Amygdala (tissue), 56 donors: ENCODE data around the gene SNAPIN.
A peak's percentile ranks its signal among the peaks of the same experiment; 100 is the strongest.
"Not testable (repeated sequence)": the region's sequence is repeated elsewhere in the genome, so short reads cannot be mapped to it uniquely, and the experiment has no call there.

Experiments
- DNase-seq, 56 donors: peaks; one replicate each; lab custom pipeline; 2025; lab: John Stamatoyannopoulos, UW

SNAPIN gene

GRCh38 chr1:153626477-153626903, 32.0 kb upstream of the SNAPIN start:
- no peak for DNase-seq

DNA sequence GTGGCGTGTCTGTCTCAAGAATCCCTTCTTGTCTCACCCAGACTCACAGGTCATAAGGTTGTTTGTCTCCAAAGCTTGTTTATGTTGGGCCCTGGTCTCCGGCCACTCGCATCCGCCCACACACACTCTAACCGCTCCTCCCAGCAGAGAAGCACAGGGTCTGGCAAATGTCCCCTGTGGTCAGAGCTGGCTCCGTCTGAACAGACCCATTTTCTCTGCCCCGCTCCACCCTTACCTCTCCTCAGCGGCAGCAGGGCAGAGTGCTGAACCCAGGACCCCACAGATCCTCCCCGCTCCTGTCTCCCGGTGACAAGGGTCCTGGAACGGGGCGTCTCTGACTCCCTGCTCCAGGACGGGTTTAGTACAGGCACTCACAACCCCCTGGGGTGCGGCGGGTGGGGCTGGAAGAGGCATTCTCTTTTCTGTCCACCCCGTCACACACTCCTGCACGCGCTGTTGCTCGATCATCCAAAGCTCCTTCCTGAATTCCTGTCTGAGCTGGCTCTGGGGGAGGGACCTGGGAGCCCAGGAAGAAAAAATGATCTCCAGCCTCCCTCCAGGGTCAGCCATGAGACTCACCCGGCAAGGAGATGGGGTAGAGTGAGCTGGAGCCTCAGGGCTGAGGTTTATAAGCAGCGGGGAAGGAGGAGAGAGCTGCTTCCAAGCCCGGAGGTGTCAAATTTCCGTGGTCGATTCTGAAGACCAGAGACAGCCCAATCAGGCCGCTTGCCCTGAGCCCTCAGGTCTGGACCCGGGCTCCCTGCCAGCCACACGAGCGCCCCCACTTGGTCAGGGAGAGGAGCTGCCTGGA, 31.4 kb upstream of the SNAPIN start, which contains the start of gene S100A13:
TSS of gene S100A13 (minus strand) at position 602 of the 811 bp plus-strand sequence. CDS start 1,033 bp downstream, outside the sequence.
- peak in 37 of 56 donors; percentile 20 to 75 (median 49) for DNase-seq

- DNase-seq: peak in 48 of 56 donors; percentile 20 to 89 (median 63)
Observed at GRCh38 chr1:153627715-153628626, 30.5 kb upstream of the SNAPIN start, which contains the start of gene S100A1. Gene S100A1, plus strand, starts transcription at chr1:153628434. Its CDS starts 2,088 bp downstream, at chr1:153630522.

DNA sequence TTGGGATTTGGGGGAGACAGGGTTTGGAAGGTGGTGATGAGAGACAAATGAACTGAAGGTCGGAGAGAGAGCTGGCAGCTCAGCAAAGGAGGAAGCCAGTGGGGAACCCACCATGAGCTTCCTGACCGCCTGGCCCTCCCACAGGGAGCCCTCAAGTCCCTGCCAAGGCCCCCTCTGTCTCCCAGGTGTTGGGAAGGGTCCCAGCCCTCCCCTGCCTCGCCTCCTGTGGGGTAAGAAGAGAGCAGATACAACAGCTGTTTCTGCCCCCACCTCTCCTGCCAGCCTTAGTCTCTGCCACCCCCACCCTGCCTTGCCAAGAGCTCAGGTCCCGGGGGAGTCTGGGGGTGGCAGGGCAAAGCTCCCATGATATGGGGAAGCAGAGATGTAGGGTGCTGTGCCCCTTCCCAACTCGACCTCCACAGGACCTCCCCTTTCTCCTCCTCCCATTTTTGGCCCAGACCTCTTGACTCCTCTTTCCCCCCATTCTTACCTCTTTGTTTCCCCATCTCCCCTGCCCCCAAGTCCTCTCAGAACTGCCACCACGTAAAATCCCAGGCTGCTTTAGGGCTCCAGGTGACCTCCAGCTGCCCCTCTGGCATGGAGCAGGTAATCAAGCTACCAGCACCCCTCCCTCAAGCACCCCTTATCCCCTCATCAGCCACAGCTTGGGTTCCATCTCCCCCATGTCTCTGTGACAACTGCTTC, 29.7 kb upstream of the SNAPIN start:
- no peak for DNase-seq

DNA sequence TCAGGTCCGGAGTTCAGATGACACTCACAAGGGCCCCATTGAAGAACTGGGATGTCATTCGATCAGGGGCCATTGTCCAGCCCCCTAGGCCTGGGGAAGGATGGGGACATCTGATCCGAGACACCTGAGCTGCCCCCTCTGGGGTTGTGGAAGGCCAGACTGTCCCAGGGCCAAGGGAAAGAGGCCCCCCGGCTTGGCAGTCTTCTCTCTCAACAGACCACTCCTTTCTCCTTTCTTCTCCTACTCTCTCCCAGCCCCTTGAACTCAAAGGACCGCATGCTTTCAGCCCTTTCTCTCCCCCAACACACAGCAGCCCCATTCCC, 29.2 kb upstream of the SNAPIN start:
- no peak for DNase-seq

DNA sequence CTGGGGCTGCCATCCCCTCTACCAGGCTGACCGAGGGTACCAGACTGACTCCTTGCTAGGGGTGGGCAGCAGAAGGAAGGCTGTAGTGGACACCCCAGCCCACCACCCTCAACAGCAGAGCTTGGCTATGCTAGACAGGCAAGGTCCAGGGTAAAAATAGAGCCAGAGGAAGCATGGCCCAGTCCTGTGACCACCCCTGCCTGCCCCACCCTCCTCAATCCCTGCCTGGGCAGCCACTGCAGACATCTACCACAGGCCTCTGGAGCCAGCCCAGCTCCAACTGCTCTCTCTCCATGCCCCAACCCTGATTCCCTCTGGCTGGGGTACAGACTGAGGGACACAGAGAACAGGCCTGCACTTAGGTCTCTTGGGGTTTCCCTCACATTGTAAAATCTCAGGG, 28.5 kb upstream of the SNAPIN start:
- DNase-seq: peak in 25 of 56 donors; percentile 11 to 70 (median 32)

- DNase-seq: no peak
Observed at GRCh38 chr1:153630384-153630783, 28.1 kb upstream of the SNAPIN start.

DNA sequence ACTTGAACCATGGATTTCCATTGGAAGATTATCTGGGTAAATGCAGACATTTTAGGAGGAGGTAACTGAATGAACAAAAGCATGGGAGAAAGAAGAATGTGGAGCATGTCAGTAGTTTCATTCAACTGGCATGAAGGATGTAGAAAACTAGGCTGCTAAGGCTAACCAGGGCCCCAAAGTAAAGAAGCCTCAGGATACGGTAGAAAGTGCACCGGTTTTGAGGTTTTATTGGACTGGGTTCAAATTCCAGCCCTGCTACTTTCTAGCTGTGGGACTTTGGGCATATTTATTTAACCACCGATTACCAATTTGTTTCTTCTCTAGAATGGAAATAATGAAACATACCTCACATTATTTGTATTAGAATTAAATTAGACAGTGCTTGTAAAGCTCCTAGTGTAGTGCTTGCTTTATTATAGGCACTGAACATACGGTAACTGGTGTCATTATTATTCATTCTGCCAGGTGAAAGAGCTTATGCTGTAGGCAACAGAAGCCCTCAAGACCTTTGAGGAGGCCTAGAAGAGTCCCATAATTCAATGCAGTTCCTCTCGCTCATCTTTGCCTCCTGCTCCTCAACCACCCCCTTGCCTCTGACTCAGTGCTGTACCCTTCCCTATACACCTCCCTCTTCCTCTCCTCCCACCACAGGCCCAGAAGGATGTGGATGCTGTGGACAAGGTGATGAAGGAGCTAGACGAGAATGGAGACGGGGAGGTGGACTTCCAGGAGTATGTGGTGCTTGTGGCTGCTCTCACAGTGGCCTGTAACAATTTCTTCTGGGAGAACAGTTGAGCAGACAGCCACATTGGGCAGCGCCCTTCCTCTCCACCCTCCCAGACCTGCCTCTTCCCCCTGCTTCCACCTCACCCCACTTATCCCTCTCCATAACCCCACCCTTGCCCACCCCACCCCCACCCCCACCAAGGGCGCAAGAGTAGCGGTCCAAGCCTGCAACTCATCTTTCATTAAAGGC, 27.2 kb upstream of the SNAPIN start:
- DNase-seq: no peak

DNA sequence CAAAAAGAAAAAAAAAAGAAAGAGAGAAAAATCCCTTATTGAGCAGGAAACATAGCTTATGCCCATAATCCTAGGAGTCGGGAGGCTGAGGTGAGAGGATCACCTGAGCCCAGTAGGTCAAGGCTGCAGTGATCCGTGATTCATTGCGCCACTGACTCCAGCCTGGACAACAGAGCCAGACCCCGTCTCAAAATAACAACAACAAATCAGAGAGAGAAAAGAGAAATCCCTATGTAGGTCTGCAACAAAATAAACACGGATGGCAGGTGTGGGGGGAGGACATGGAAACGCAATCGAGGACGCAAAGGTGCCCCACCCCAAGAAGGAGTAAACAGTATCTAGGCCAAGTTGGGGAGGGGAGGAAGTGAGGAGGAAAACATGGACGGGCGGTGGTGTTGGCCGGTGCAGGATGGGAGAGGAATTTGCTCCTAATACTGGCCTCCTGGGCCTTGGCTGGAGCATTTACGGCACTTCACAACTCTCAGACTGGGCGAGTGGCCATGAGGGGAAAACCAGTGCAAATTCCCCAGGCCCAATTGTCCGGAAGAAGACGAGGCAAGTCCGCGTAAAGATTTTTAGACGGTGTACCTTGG, 25.2 kb upstream of the SNAPIN start:
- peak in 4 of 56 donors; percentile 62 to 73 (median 65) for DNase-seq

- DNase-seq: peak; percentile 74 to 99 (median 96)
Observed at GRCh38 chr1:153633754-153634665, 24.5 kb upstream of the SNAPIN start, which contains the start of gene CHTOP. Gene CHTOP, plus strand, starts transcription at chr1:153634066. Its CDS starts 2,523 bp downstream, at chr1:153636589.

- no peak for DNase-seq
Observed at GRCh38 chr1:153635872-153636271, 22.6 kb upstream of the SNAPIN start.

DNA sequence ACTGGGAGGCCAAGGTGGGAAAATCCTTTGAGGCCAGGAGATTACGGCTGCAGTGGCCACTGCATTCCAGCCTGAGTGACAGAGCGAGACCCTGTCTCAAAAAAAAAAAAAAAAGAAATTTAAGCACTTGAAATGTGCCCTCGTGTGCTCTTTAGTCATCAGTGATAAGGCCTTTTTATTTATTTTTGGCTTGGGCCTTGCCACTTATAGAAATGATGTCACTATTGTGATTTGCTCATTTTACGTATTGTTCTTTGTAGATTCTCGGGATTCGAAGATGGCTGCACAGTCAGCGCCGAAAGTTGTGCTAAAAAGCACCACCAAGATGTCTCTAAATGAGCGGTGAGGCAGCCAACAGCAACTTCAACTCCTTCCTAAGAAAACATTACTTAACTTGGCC, 22.2 kb upstream of the SNAPIN start:
- no peak for DNase-seq

- DNase-seq: no peak
Observed at GRCh38 chr1:153638261-153638660, 20.2 kb upstream of the SNAPIN start.

DNA sequence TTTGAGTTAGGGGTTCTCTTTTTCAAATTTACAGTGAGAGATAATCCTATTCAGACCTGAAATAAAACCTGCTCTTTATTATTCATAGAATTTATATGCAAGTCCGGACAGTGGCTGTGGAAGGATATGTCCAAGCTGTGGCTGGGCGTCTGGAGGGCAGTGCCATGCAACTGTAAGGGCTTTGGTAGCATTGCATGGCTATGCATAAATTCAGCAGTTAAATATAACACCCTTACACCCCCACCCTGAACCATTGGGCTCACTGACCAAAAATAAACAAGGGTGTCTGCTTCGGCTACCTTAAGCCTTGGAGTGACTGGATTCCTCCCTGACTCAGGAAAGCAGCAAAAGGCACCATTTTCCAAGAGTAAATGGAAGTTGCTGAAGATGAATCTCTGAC, 19.2 kb upstream of the SNAPIN start:
- no peak for DNase-seq

DNA sequence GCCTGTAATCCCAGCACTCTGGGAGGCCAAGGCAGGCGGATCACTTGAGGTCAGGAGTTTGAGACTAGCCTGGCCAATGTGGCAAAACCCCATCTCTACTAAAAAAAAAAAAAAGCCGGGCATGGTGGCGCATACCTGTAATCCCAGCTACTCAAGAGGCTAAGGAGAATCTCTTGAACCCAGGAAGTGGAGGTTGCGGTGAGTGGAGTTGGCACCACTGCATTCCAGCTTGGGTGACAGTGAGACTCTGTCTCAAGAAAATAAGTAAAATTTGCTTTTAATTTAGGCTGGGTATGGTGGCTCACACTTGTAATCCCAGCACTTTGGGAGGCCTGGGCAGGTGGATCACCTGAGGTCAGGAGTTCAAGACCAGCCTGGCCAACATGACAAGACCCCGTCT, 18.3 kb upstream of the SNAPIN start:
- not testable (repeated sequence) for DNase-seq

GRCh38 chr1:153640861-153641260, 17.6 kb upstream of the SNAPIN start:
- no peak for DNase-seq

GRCh38 chr1:153642161-153642560, 16.3 kb upstream of the SNAPIN start:
- DNase-seq: no peak

GRCh38 chr1:153643100-153643499, 15.4 kb upstream of the SNAPIN start:
- no peak for DNase-seq
